Stimulated activated CD4-positive, alpha-beta T cell treated with anti-CD3 and anti-CD28 coated beads, Interleukin-2, amount 100 ng/mL, for 4 hours (primary cell): ENCODE measurements around the gene NEFH.
"Not testable (repeated sequence)": the region's sequence is repeated elsewhere in the genome, so short reads cannot be mapped to it uniquely, and the experiment has no call there.

Source experiments
- DNase-seq: peaks from one replicate; pipeline ENCODE4 v3.0.0-alpha.2; 2020; ENCODE audit warnings: low read depth

Gene NEFH

GRCh38 chr22:29479417-29480261 lies at the start of gene NEFH:
NEFH (plus strand) TSS chr22:29480218; CDS start chr22:29480263, 45 bp downstream.
- no peak for DNase-seq

GRCh38 chr22:29431986-29432385 lies 48.0 kb upstream of the NEFH start:
- DNase-seq = no peak

GRCh38 chr22:29433856-29434255 lies 46.2 kb upstream of the NEFH start:
- no peak for DNase-seq

- DNase-seq = no peak
These were observed 45.7 kb upstream of the NEFH start for GRCh38 chr22:29434288-29434687.

GRCh38 chr22:29435236-29436136 lies 44.5 kb upstream of the NEFH start:
- no peak for DNase-seq

GRCh38 chr22:29438283-29438682 lies 41.7 kb upstream of the NEFH start, which contains the start of gene RFPL1:
RFPL1 (plus strand) TSS chr22:29438583.
- DNase-seq = not testable (repeated sequence)

- DNase-seq = no peak
These were observed 37.0 kb upstream of the NEFH start for GRCh38 chr22:29442976-29443375.

GRCh38 chr22:29443452-29443851 lies 36.6 kb upstream of the NEFH start:
- no peak for DNase-seq

GRCh38 chr22:29443861-29444792 lies 35.9 kb upstream of the NEFH start:
- no peak for DNase-seq

- no peak for DNase-seq
These were observed 34.5 kb upstream of the NEFH start for GRCh38 chr22:29445508-29445907.

GRCh38 chr22:29447906-29448305 lies 32.1 kb upstream of the NEFH start:
- DNase-seq = no peak

GRCh38 chr22:29449296-29449875 lies 30.6 kb upstream of the NEFH start:
- no peak for DNase-seq

GRCh38 chr22:29450222-29450621 lies 29.8 kb upstream of the NEFH start:
- no peak for DNase-seq

GRCh38 chr22:29451863-29452262 lies 28.2 kb upstream of the NEFH start:
- DNase-seq = no peak

GRCh38 chr22:29454276-29454675 lies 25.7 kb upstream of the NEFH start:
- DNase-seq = no peak

- no peak for DNase-seq
These were observed 23.8 kb upstream of the NEFH start for GRCh38 chr22:29456211-29456671.

- no peak for DNase-seq
These were observed 22.3 kb upstream of the NEFH start for GRCh38 chr22:29457730-29458129.

GRCh38 chr22:29458551-29458950 lies 21.5 kb upstream of the NEFH start:
- no peak for DNase-seq

GRCh38 chr22:29459773-29460172 lies 20.2 kb upstream of the NEFH start:
- DNase-seq = no peak

- DNase-seq = no peak
These were observed 18.8 kb upstream of the NEFH start for GRCh38 chr22:29461263-29461662.

GRCh38 chr22:29463629-29464028 lies 16.4 kb upstream of the NEFH start:
- no peak for DNase-seq
